ENCODE data around the gene TMEM175. TPM values are rescaled to one million over a fixed set of nuclear protein-coding genes. Genes with fewer than 3 reads are reported as not detected.

The TMEM175 gene
- total RNA-seq, 5 donors from 2014 or later (not counting 1 experiment from before 2014, with no cell fraction given), result 44.3 to 60.9 (median 53.0) TPM

DNA sequence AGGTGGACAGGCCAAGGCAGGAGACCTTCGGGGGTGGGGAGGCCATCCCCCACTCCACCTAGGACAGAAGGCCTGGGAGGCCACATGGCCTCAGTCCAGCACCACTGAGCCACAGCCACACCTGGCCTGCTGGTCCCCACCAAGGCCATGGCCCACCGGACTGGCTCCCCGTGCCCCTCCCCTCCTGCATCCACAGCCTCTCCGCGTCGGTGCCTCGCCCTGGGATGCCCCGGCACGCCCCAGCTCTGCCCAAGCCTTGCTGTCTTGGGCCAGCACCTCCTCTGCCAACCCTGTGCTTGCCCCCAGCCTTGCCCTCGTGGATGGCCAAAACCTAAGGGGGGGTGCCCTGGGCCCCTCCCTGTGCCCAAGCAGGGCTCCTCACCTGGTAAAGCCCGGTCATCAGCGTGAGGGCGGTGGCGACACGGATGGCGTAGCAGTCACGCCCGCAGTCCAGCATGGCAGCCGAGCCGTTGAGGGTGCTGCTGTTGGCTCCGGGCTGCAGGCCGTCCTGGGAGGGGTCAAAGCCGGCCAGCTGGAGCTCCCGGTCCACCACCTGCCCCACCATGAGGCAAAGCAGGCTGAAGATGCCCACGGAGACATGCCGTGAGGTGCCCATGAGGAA lies 58.6 kb downstream of the TMEM175 start:
- H3K4me1 Mint-ChIP-seq, result peaks cover 8 to 16% (median 14%) of the 10 kb centered on the region in 3 donors
- no peaks in the 10 kb centered on the region for H3K9me3 ChIP-seq
- no peak overlapping the region for H3K4me3 Mint-ChIP-seq
- 94% methylated on average over 25 of the region's 26 CpGs for WGBS (ENCODE audit: insufficient coverage)
- H3K36me3 ChIP-seq (ENCODE audit: control insufficient read depth in 2 of 2, extremely low read depth in 1 of 2, insufficient read depth in 1 of 2, low read length in 1 of 2), result peaks cover 0 to 16% of the 10 kb centered on the region in 2 donors
- H3K27me3 Mint-ChIP-seq, result no peaks in the 10 kb centered on the region
- ChIA-PET POLR2A (no interaction called here), CTCF (no interaction called here)
- peaks cover 7 to 20% of the 10 kb centered on the region in 2 experiments for H3K4me1 ChIP-seq (ENCODE audit: control insufficient read depth in 1 of 2, extremely low read depth in 1 of 2, insufficient read depth in 2 of 2, low read length in 2 of 2)
- no peaks in the 10 kb centered on the region for H3K36me3 Mint-ChIP-seq
- no peak overlapping the region for H3K27ac ChIP-seq (ENCODE audit: low read length)
- peaks cover 0 to 4% of the 10 kb centered on the region in 2 experiments for H3K27me3 ChIP-seq (replicated peaks in 1 of 2; ENCODE audit: control insufficient read depth in 2 of 2, extremely low read depth in 1 of 2, insufficient read depth in 2 of 2, low read length in 1 of 2)
- no peak overlapping the region for H3K27ac Mint-ChIP-seq
- DNase-seq (peak in 1 of 35 experiments; percentile 4), ATAC-seq (replicated peaks in 1 of 4) (no peak)
- H3K4me3 ChIP-seq (ENCODE audit: control insufficient read depth in 1 of 2, extremely low read depth in 1 of 2, low read length in 1 of 2), result no peak overlapping the region
- no peaks in the 10 kb centered on the region for H3K9me3 Mint-ChIP-seq

DNA sequence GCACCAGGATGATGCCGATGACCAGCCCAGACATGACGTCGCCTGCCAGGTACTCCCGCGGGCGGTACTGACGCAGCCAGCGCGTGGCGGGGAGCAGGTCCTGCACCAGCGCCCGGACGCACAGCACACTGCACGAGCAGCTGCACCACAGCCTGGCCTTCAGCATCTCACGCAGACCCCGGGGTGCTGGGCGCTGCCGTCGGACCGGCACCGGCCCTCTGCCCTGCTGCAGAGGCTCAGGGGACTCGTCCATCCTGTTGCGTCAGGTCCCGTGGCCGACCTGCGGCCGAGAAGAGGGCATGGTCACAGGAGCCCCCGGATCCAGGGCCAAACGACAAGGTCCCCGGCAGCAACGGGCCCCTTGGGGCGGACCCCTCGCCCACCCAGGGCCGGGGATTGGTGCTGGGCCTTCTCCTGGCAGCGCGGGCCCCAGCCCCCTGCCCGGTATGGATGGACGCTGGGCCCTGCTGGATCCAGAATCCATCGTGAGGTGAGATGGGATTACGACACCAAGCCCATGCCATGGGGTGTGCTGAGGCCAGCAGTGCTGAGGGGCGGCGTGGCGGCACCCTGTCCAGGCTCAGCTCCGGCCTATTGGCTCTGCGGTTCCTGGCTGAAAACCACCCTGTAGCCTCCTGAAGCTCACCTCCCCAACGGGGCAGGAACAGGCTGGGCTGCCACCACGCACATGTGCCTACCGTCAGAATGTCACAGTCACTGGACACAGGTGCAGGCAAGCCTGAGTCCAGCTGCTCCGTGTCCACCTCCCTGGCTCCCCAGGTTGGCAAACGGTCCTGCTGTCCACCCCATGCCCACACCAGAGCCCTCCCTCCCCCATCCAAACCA lies 59.4 kb downstream of the TMEM175 start:
- 94% methylated on average over 50 of the region's 50 CpGs for WGBS (ENCODE audit: insufficient coverage)
- H3K36me3 Mint-ChIP-seq, result no peaks in the 10 kb centered on the region
- CTCF ChIA-PET, result no interaction called here
- H3K27me3 Mint-ChIP-seq, result no peaks in the 10 kb centered on the region
- H3K4me1 ChIP-seq (ENCODE audit: control insufficient read depth in 1 of 2, extremely low read depth in 1 of 2, insufficient read depth in 2 of 2, low read length in 2 of 2), result peaks cover 0 to 13% of the 10 kb centered on the region in 2 experiments
- H3K9me3 Mint-ChIP-seq, result no peaks in the 10 kb centered on the region
- H3K27ac Mint-ChIP-seq, result no peak overlapping the region
- peaks cover 0 to 12% of the 10 kb centered on the region in 2 experiments for H3K27me3 ChIP-seq (replicated peaks in 1 of 2; ENCODE audit: control insufficient read depth in 2 of 2, extremely low read depth in 1 of 2, insufficient read depth in 2 of 2, low read length in 1 of 2)
- peaks cover 0 to 9% (median 7%) of the 10 kb centered on the region in 3 donors for H3K4me1 Mint-ChIP-seq
- H3K27ac ChIP-seq (ENCODE audit: low read length), result no peak overlapping the region
- ATAC-seq (replicated peaks in 1 of 4) (no peak), DNase-seq (no peak)
- POLR2A ChIA-PET, result no interaction called here
- no peak overlapping the region for H3K4me3 Mint-ChIP-seq
- H3K4me3 ChIP-seq (ENCODE audit: control insufficient read depth in 1 of 2, extremely low read depth in 1 of 2, low read length in 1 of 2), result no peak overlapping the region
- peaks cover 0 to 16% of the 10 kb centered on the region in 2 donors for H3K36me3 ChIP-seq (ENCODE audit: control insufficient read depth in 2 of 2, extremely low read depth in 1 of 2, insufficient read depth in 1 of 2, low read length in 1 of 2)
- no peaks in the 10 kb centered on the region for H3K9me3 ChIP-seq

DNA sequence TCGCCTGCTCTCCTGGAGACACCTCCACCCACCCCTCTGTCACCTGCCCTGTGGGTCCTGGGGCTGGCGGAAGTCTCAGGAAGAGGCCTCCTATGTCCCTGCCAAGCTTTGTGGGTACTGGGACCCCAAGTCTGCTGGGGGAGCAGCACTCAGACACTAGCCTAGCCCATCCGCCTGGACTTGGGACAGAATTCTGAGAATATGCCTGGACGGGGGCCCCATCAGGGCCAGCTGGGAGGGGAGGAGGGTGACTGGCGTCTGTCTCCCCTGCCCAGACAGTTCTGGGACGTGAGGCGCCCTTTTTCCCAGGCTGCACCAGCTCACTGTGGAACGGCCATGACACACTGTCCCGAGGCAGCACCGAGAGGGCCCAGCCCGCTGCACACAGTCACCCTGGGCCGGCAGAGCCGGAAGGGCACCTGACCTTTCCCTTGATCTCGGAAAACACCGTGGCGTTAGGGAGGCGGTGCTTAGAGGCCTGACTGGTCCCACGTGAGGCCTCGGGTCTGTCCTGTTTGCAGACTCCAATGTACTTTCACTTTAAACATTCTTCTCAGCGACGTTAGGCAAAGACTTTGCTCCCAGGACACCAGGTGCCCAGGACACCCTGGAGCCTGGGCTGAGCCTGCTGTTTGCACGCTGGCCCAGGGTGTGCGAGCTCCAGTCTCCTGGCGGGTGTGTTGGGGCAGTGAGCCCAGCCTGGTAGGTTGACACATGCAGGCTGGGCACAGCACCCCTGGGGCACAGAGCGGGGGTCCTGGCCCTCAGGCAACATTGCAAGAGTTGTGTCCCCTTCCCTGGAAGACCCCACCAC lies 60.2 kb downstream of the TMEM175 start:
- Histone ChIP-seq H3K9me3 (no peaks in the 10 kb centered on the region), H3K36me3 (ENCODE audit: control insufficient read depth in 2 of 2, extremely low read depth in 1 of 2, insufficient read depth in 1 of 2, low read length in 1 of 2) (peaks cover 0 to 16% of the 10 kb centered on the region in 2 donors), H3K27me3 (replicated peaks in 1 of 2; ENCODE audit: control insufficient read depth in 2 of 2, extremely low read depth in 1 of 2, insufficient read depth in 2 of 2, low read length in 1 of 2) (peaks cover 0 to 16% of the 10 kb centered on the region in 2 experiments), H3K4me1 (ENCODE audit: control insufficient read depth in 1 of 2, extremely low read depth in 1 of 2, insufficient read depth in 2 of 2, low read length in 2 of 2) (peaks cover 0 to 13% of the 10 kb centered on the region in 2 experiments), H3K27ac (ENCODE audit: low read length) (no peak overlapping the region), H3K4me3 (ENCODE audit: control insufficient read depth in 1 of 2, extremely low read depth in 1 of 2, low read length in 1 of 2) (no peak overlapping the region)
- 88% methylated on average over 25 of the region's 25 CpGs for WGBS (ENCODE audit: insufficient coverage)
- POLR2A ChIA-PET, result no interaction called here
- DNase-seq, result peak in 1 of 35 experiments; percentile 3
- ATAC-seq (replicated peaks in 1 of 4), result no peak
- Mint-ChIP-seq H3K36me3 (no peaks in the 10 kb centered on the region), H3K9me3 (no peaks in the 10 kb centered on the region), H3K27me3 (peaks cover 0 to 3% of the 10 kb centered on the region in 2 donors), H3K27ac (no peak overlapping the region), H3K4me3 (no peak overlapping the region), H3K4me1 (peaks cover 0 to 10% (median 7%) of the 10 kb centered on the region in 3 donors)
- CTCF ChIA-PET, result no interaction called here

DNA sequence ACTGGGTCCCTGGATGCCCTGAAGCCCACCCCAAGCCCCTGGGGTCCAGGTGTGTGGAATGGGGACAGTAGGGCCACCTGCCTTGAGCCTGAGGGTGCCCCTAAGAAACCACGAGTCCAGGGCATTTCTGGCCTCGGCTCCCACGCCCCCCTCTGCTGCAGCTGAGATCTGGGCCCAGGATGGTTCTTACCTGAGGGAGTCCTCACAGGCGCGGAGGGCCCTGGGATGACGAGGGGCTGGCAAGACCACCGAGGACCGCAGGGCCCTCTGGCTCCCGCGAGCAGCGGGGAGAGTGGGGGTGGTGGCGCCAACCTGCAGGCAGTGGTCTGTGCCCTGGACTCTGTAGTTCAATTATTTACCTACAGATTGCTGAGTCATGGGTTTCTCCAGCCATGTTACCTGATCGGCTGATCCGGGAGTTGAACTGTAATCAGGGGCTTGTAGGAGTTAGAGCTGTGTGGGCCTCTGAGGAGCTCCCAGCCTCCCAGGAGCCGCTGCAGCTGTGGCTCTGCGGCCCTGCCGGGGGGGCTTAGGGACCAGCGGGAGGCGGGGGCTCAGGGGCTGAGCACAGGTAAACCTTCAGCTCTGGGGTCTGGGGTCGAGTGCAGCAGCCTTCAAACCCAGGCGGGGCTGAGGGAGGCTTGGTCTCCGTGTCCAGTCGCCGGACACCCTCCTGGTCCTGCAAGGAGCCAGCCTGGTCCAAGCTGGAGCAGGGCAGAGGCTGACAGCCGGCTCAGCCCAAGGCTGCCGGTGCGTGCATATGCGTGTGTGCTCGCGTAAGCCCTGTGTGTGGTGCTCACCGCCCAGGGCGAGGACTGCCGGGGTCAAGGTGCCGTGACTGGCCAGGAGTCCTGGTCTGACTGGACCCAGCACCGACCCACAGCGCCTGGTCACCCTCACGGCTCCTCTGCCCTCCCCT lies 61.1 kb downstream of the TMEM175 start, which contains the start of gene SLC26A1:
Gene SLC26A1 (minus strand): TSS at position 294 of the 919 bp plus-strand sequence. CDS start 1,701 bp downstream, outside the sequence.
- no peaks in the 10 kb centered on the region for H3K36me3 Mint-ChIP-seq
- Histone ChIP-seq H3K4me1 (ENCODE audit: control insufficient read depth in 1 of 2, extremely low read depth in 1 of 2, insufficient read depth in 2 of 2, low read length in 2 of 2) (peaks cover 0 to 13% of the 10 kb centered on the region in 2 experiments), H3K27me3 (replicated peaks in 1 of 2; ENCODE audit: control insufficient read depth in 2 of 2, extremely low read depth in 1 of 2, insufficient read depth in 2 of 2, low read length in 1 of 2) (peaks cover 0 to 25% of the 10 kb centered on the region in 2 experiments), H3K9me3 (no peaks in the 10 kb centered on the region), H3K27ac (ENCODE audit: low read length) (no peak within 1 kb of the TSS), H3K36me3 (ENCODE audit: control insufficient read depth in 2 of 2, extremely low read depth in 1 of 2, insufficient read depth in 1 of 2, low read length in 1 of 2) (peaks cover 0 to 16% of the 10 kb centered on the region in 2 donors), H3K4me3 (ENCODE audit: control insufficient read depth in 1 of 2, extremely low read depth in 1 of 2, low read length in 1 of 2) (no peak within 1 kb of the TSS)
- CTCF ChIA-PET, result no interaction called here
- no peak within 1 kb of the TSS for H3K27ac Mint-ChIP-seq
- H3K4me1 Mint-ChIP-seq, result peaks cover 6 to 9% (median 7%) of the 10 kb centered on the region in 3 donors
- WGBS (ENCODE audit: insufficient coverage), result 95% methylated on average over 26 of the region's 37 CpGs
- DNase-seq, result no peak
- POLR2A ChIA-PET, result no interaction called here
- H3K9me3 Mint-ChIP-seq, result no peaks in the 10 kb centered on the region
- peaks cover 3 to 10% of the 10 kb centered on the region in 2 donors for H3K27me3 Mint-ChIP-seq
- no peak for ATAC-seq (replicated peaks in 1 of 4)
- no peak within 1 kb of the TSS for H3K4me3 Mint-ChIP-seq

DNA sequence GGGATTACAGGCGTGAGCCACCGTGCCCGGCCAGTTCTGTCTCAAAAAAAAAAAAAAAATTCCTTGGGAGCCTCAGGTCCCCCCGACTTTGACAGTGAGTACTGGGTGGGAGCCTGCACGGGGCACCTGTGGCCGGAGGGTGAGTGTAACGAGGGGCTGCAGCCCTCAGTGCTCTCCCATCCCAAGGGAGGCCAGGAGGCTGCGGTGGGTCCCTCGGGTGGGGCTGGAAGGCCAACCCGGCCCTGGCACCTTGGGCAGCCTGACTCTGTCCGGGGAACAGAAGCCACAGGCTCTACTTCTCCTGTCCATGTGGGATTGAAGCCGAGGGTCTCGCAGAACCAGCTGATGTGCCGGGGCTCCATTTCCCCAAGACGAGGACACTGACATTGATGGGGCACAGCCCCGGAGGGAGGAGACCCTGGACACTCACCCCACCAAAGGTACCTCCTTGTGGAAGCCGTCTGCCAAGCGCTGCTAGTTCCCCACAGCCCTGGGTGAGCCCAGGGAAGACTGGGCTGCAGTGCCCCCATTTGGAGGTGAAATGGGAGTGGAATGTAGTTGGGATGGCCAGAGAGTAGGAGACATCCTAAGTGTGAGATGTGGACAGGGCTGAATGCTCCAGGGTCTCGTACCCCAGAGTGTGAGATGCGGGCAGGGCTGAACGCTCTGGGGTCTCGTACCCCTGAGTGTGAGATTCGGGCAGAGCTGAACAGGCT lies 63.2 kb downstream of the TMEM175 start:
- no peaks in the 10 kb centered on the region for H3K9me3 Mint-ChIP-seq
- H3K9me3 ChIP-seq, result no peaks in the 10 kb centered on the region
- H3K27ac ChIP-seq (ENCODE audit: low read length), result no peak overlapping the region
- no peak overlapping the region for H3K4me3 ChIP-seq (ENCODE audit: control insufficient read depth in 1 of 2, extremely low read depth in 1 of 2, low read length in 1 of 2)
- no peak overlapping the region for H3K4me3 Mint-ChIP-seq
- DNase-seq (no peak), ATAC-seq (replicated peaks in 1 of 4) (no peak)
- ChIA-PET POLR2A (no interaction called here), CTCF (no interaction called here)
- H3K27me3 ChIP-seq (replicated peaks in 1 of 2; ENCODE audit: control insufficient read depth in 2 of 2, extremely low read depth in 1 of 2, insufficient read depth in 2 of 2, low read length in 1 of 2), result peaks cover 2 to 44% of the 10 kb centered on the region in 2 experiments
- WGBS (ENCODE audit: insufficient coverage), result 96% methylated on average over 9 of the region's 23 CpGs
- peaks cover 9 to 13% (median 10%) of the 10 kb centered on the region in 3 donors for H3K4me1 Mint-ChIP-seq
- H3K4me1 ChIP-seq (ENCODE audit: control insufficient read depth in 1 of 2, extremely low read depth in 1 of 2, insufficient read depth in 2 of 2, low read length in 2 of 2), result peaks cover 0 to 15% of the 10 kb centered on the region in 2 experiments
- H3K27me3 Mint-ChIP-seq, result peaks cover 13 to 26% of the 10 kb centered on the region in 2 donors
- no peaks in the 10 kb centered on the region for H3K36me3 Mint-ChIP-seq
- H3K27ac Mint-ChIP-seq, result no peak overlapping the region
- peaks cover 0 to 7% of the 10 kb centered on the region in 2 donors for H3K36me3 ChIP-seq (ENCODE audit: control insufficient read depth in 2 of 2, extremely low read depth in 1 of 2, insufficient read depth in 1 of 2, low read length in 1 of 2)
